DND-41 (cell line): ENCODE results near the gene TSC22D1.

Source experiments
- ATAC-seq: fragments of 200-7000 bp; cut with Tn5 transposase; 3 replicates; pipeline ENCODE4 v1.9.1; 2021; ENCODE audit warnings: low read depth; ENCODE audit not compliant: insufficient read depth
- DNase-seq: peaks from one replicate; pipeline ENCODE4 v3.0.0-alpha.2; 2020
- H2AFZ ChIP-seq: 2 replicates; pipeline ENCODE4 v1.6.0; 2012; ENCODE audit warnings: low read depth, low read length
- H3K27ac ChIP-seq: 2 replicates; pipeline ENCODE4 v1.5.1; 2012; ENCODE audit warnings: low read length, inconsistent platforms
- H3K27me3 ChIP-seq: fragments of 200-600 bp; sonication (generic); 2 replicates; pipeline ENCODE4 v1.6.0; 2012; ENCODE audit warnings: low read length, mild to moderate bottlenecking, inconsistent platforms; ENCODE audit not compliant: insufficient read depth, poor library complexity
- H3K36me3 ChIP-seq: 2 replicates; pipeline ENCODE4 v1.5.1; 2012; ENCODE audit warnings: low read length, inconsistent platforms; ENCODE audit not compliant: insufficient read depth
- H3K4me1 ChIP-seq: 2 replicates; pipeline ENCODE4 v1.5.1; 2012; ENCODE audit warnings: mild to moderate bottlenecking, low read length; ENCODE audit not compliant: insufficient read depth
- H3K4me2 ChIP-seq: 2 replicates; pipeline ENCODE4 v1.6.0; 2012; ENCODE audit warnings: mild to moderate bottlenecking, moderate library complexity, low read length, inconsistent platforms; ENCODE audit not compliant: insufficient read depth
- H3K4me3 ChIP-seq, 2 experiments: fragments of 200-600 bp in 1 of 2; shearing (Covaris generic) in 1 of 2; 2 replicates each; pipeline ENCODE4 v1.5.1; 2012 to 2016; ENCODE audit warnings: inconsistent platforms in 2 of 2, low read length in 2 of 2, mild to moderate bottlenecking in 2 of 2, low read depth in 1 of 2, moderate library complexity in 1 of 2
- H3K79me2 ChIP-seq: 2 replicates; pipeline ENCODE4 v1.6.0; 2012; ENCODE audit warnings: low read length, inconsistent platforms; ENCODE audit not compliant: insufficient read depth
- H3K9ac ChIP-seq: 2 replicates; pipeline ENCODE4 v1.6.0; 2012; ENCODE audit warnings: low read depth, mild to moderate bottlenecking, inconsistent platforms, low read length, moderate library complexity
- H3K9me3 ChIP-seq: 2 replicates; pipeline ENCODE4 v1.5.1; 2012; ENCODE audit warnings: low read length, moderate library complexity, mild to moderate bottlenecking, inconsistent platforms; ENCODE audit not compliant: insufficient read depth, severe bottlenecking
- H4K20me1 ChIP-seq: 2 replicates; pipeline ENCODE4 v1.6.0; 2012; ENCODE audit warnings: low read length; ENCODE audit not compliant: insufficient read depth
- EZH2 ChIP-seq: IDR thresholded peaks from 3 replicates; pipeline ENCODE4 v1.6.1; 2012; ENCODE audit warnings: borderline replicate concordance, low read depth, mild to moderate bottlenecking, moderate library complexity, low read length, inconsistent platforms; ENCODE audit not compliant: severe bottlenecking
- TF ChIP-seq, protein P1 (sequence below): IDR thresholded peaks from 2 replicates; pipeline ENCODE4 v1.5.1; 2012; ENCODE audit warnings: borderline replicate concordance, low read length, moderate library complexity, mild to moderate bottlenecking; ENCODE audit not compliant: poor library complexity, severe bottlenecking; ENCODE audit errors: extremely low read depth

TSC22D1 gene

DNA sequence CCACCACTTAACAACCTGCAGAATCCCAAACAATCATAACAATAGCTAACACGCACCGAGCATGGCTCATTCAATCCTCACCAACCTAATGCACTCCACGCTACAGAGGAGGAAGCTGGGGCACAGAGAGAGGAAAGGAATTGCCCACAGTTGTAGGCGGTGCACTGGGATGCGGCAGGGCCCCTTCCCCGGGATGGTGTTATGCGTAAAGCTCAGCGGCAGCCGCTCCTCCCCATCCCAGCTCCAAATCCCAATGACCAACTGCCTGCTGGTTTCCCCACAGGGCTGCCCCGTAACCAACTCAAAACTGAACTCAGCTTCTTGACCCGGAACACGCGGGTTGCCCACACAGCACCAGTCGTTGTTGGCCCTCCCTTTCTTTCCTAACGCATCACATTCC is 160.3 kb downstream of the TSC22D1 start:
- DNase-seq: no peak
- H3K9ac ChIP-seq: no peak overlapping the region
- TF ChIP-seq EZH2: no peak
- TF ChIP-seq, protein P1, sequence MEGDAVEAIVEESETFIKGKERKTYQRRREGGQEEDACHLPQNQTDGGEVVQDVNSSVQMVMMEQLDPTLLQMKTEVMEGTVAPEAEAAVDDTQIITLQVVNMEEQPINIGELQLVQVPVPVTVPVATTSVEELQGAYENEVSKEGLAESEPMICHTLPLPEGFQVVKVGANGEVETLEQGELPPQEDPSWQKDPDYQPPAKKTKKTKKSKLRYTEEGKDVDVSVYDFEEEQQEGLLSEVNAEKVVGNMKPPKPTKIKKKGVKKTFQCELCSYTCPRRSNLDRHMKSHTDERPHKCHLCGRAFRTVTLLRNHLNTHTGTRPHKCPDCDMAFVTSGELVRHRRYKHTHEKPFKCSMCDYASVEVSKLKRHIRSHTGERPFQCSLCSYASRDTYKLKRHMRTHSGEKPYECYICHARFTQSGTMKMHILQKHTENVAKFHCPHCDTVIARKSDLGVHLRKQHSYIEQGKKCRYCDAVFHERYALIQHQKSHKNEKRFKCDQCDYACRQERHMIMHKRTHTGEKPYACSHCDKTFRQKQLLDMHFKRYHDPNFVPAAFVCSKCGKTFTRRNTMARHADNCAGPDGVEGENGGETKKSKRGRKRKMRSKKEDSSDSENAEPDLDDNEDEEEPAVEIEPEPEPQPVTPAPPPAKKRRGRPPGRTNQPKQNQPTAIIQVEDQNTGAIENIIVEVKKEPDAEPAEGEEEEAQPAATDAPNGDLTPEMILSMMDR: no peak

GRCh38 chr13:44414716-44415115 is 161.4 kb downstream of the TSC22D1 start:
- Histone ChIP-seq H3K27ac (no peak overlapping the region), H3K4me2 (no peak overlapping the region), H3K9me3 (no peaks in the 10 kb centered on the region), H3K27me3 (no peaks in the 10 kb centered on the region), H3K4me3 (no peak overlapping the region), H3K79me2 (no peaks in the 10 kb centered on the region), H3K9ac (no peak overlapping the region), H4K20me1 (no peaks in the 10 kb centered on the region), H3K36me3 (no peaks in the 10 kb centered on the region), H2AFZ (no peak overlapping the region), H3K4me1 (peaks cover 19% of the 10 kb centered on the region)
- no peak for ATAC-seq
- TF ChIP-seq, protein P1: no peak
- no peak for TF ChIP-seq EZH2
- DNase-seq: no peak

More for the DNA sequence above, 160.3 kb downstream of the TSC22D1 start:
- Histone ChIP-seq H3K4me3 (no peak overlapping the region), H3K4me1 (peaks cover 19% of the 10 kb centered on the region), H3K36me3 (no peaks in the 10 kb centered on the region), H3K27me3 (no peaks in the 10 kb centered on the region), H3K79me2 (no peaks in the 10 kb centered on the region), H3K27ac (no peak overlapping the region), H3K4me2 (no peak overlapping the region), H3K9me3 (no peaks in the 10 kb centered on the region), H2AFZ (no peak overlapping the region), H4K20me1 (no peaks in the 10 kb centered on the region)
- no peak for ATAC-seq

DNA sequence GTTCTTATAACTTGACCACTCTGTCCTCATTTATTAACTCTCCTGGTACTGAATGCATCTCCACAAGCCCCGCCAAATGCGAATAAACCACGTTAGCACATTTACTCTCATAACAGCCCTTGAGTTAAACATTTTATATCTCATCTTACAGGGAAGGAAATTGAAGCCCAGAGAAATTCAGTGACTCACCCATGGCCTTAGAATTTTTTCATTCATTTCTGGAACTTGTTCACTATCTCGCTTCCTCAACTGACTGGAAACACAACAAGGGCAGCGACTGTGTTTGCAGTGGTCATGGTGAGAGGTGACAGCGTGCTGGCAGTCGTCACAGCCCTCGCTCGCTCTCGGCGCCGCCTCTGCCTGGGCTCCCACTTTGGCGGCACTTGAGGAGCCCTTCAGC is 163.0 kb downstream of the TSC22D1 start:
- Histone ChIP-seq H2AFZ (0 out of 2 replicates have a peak overlapping the region, but pooled peaks have one; percentile 33), H3K79me2 (no peaks in the 10 kb centered on the region)
- TF ChIP-seq, protein P1: no peak
- no peak for TF ChIP-seq EZH2

More for the DNA sequence above, 163.0 kb downstream of the TSC22D1 start:
- Histone ChIP-seq H4K20me1 (no peaks in the 10 kb centered on the region), H3K9ac (no peak overlapping the region), H3K27ac (no peak overlapping the region), H3K36me3 (no peaks in the 10 kb centered on the region), H3K4me3 (no peak overlapping the region), H3K27me3 (no peaks in the 10 kb centered on the region), H3K4me1 (peaks cover 19% of the 10 kb centered on the region), H3K4me2 (no peak overlapping the region), H3K9me3 (no peaks in the 10 kb centered on the region)
- ATAC-seq (no peak), DNase-seq (no peak)
